GM12878 (cell line): ENCODE data around the gene HTRA3. TPM values are rescaled to one million over a fixed set of nuclear protein-coding genes. Genes with fewer than 3 reads are reported as not detected.

ENCODE experiments used
- ATAC-seq: fragments of 200-7000 bp; cut with Tn5 transposase; 3 replicates; pipeline ENCODE4 v1.9.1; 2020; ENCODE audit warnings: mild to moderate bottlenecking, moderate library complexity
- BruUV-seq: library from RNA; stranded (reverse); fragments of 400-500 nt; replicated peaks from 2 replicates; lab custom pipeline; 2021; lab: Mats Ljungman, UMichigan
- CTCF ChIA-PET: fragments of 300-600 bp; sonication (Branson Sonifier 250); formaldehyde crosslinking; extraction: SDS; loops from one replicate; lab custom pipeline; 2021; ENCODE audit warnings: inconsistent platforms; lab: Yijun Ruan, JAX
- POLR2A ChIA-PET: fragments of 350-600 bp; formaldehyde crosslinking; extraction: SDS; loops from one replicate; lab custom pipeline; 2021; ENCODE audit warnings: inconsistent platforms; lab: Charles Lee
- RAD21 ChIA-PET: fragments of 300-600 bp; sonication (Branson Sonifier 250); formaldehyde crosslinking; loops from one replicate; lab custom pipeline; 2023; ENCODE audit warnings: antibody characterized with exemption; ENCODE audit not compliant: unreplicated experiment; lab: Charles Lee
- SMC1A ChIA-PET: fragments of 300-600 bp; sonication (Branson Sonifier 250); formaldehyde crosslinking; loops from one replicate; lab custom pipeline; 2023; ENCODE audit not compliant: unreplicated experiment, uncharacterized antibody; lab: Charles Lee
- DNase-seq: peaks from one replicate; pipeline ENCODE4 v3.0.0-alpha.2; 2011; ENCODE audit warnings: low read depth, low spot score
- FAIRE-seq: peaks from 3 replicates; lab custom pipeline; 2011; peaks lifted over from hg19 to GRCh38; lab: Jason Lieb, UNC
- H2AFZ ChIP-seq: 2 replicates; pipeline ENCODE4 v1.6.0; 2011; ENCODE audit warnings: low read depth, low read length, control low read depth; ENCODE audit not compliant: control insufficient read depth
- H3K27ac ChIP-seq: 2 replicates; pipeline ENCODE4 v1.5.1; 2011; ENCODE audit warnings: control low read depth; ENCODE audit not compliant: control insufficient read depth, insufficient read depth
- H3K27me3 ChIP-seq, 2 experiments: replicated peaks in 1 of 2; 2 replicates each; pipeline versions ENCODE4 v1.6.0 to v1.6.1; 2011; ENCODE audit warnings: low read length in 1 of 2; ENCODE audit not compliant: control insufficient read depth in 2 of 2, insufficient read depth in 2 of 2
- H3K36me3 ChIP-seq, 2 experiments: 2 replicates each; pipeline ENCODE4 v1.5.1; 2011; ENCODE audit warnings: low read length in 1 of 2; ENCODE audit not compliant: control insufficient read depth in 2 of 2, insufficient read depth in 2 of 2
- H3K4me1 ChIP-seq: 2 replicates; pipeline ENCODE4 v1.6.1; 2011; ENCODE audit warnings: mild to moderate bottlenecking, low read length, moderate library complexity, mixed read lengths; ENCODE audit not compliant: control insufficient read depth, insufficient read depth
- H3K4me2 ChIP-seq: 2 replicates; pipeline ENCODE4 v1.6.0; 2011; ENCODE audit warnings: control low read depth; ENCODE audit not compliant: control insufficient read depth, insufficient read depth
- H3K4me3 ChIP-seq: fragments of 200-600 bp; sonication (generic); 2 replicates; pipeline ENCODE4 v1.5.1; 2016
- H3K79me2 ChIP-seq: 2 replicates; pipeline ENCODE4 v1.6.0; 2011; ENCODE audit warnings: low read length; ENCODE audit not compliant: control insufficient read depth, insufficient read depth
- H3K9ac ChIP-seq: 2 replicates; pipeline ENCODE4 v1.8.0; 2011; ENCODE audit warnings: low read length, control low read depth, mixed read lengths; ENCODE audit not compliant: control insufficient read depth, insufficient read depth
- H3K9me3 ChIP-seq: replicated peaks from 3 replicates; pipeline ENCODE4 v1.5.1; 2011; ENCODE audit warnings: mild to moderate bottlenecking, low read length; ENCODE audit not compliant: control insufficient read depth, insufficient read depth
- H4K20me1 ChIP-seq: 2 replicates; pipeline ENCODE4 v1.6.0; 2011; ENCODE audit not compliant: control insufficient read depth, insufficient read depth
- ATF2 ChIP-seq: IDR thresholded peaks from 2 replicates; pipeline ENCODE4 v1.6.1; 2012; ENCODE audit warnings: low read length, inconsistent platforms
- FOS ChIP-seq: IDR thresholded peaks from 3 replicates; pipeline ENCODE4 v1.6.1; 2011; ENCODE audit warnings: borderline replicate concordance; ENCODE audit not compliant: insufficient read length; ENCODE audit errors: extremely low read depth
- GATAD2B ChIP-seq: fragments of 450-650 bp; conservative IDR thresholded peaks from 2 replicates; pipeline ENCODE4 v1.6.1; 2017; ENCODE audit warnings: low read depth, mild to moderate bottlenecking, moderate library complexity
- IKZF2 ChIP-seq, 2 experiments: fragments of 450-650 bp; IDR thresholded peaks; 2 replicates each; pipeline ENCODE4 v1.6.1; 2017; ENCODE audit warnings: mild to moderate bottlenecking in 2 of 2, moderate library complexity in 2 of 2
- KDM1A ChIP-seq: fragments of 200-600 bp; sonication (generic); IDR thresholded peaks from 2 replicates; pipeline ENCODE4 v1.6.1; 2016; ENCODE audit warnings: borderline replicate concordance
- MEF2A ChIP-seq: IDR thresholded peaks from 2 replicates; pipeline ENCODE4 v1.6.1; 2011; ENCODE audit warnings: low read depth, mild to moderate bottlenecking, low read length, moderate library complexity; ENCODE audit not compliant: insufficient read depth
- MEF2B ChIP-seq: fragments of 450-650 bp; IDR thresholded peaks from 2 replicates; pipeline ENCODE4 v1.6.1; 2018; ENCODE audit warnings: mild to moderate bottlenecking, moderate library complexity; ENCODE audit not compliant: partially characterized antibody, poor library complexity, severe bottlenecking
- MYC ChIP-seq: IDR thresholded peaks from 2 replicates; pipeline ENCODE4 v1.6.1; 2011; ENCODE audit warnings: mild to moderate bottlenecking, low read length, moderate library complexity, inconsistent platforms; ENCODE audit not compliant: insufficient read depth, insufficient replicate concordance, insufficient read length, severe bottlenecking
- NBN ChIP-seq: fragments of 450-650 bp; IDR thresholded peaks from 2 replicates; pipeline ENCODE4 v1.6.1; 2016
- SMC3 ChIP-seq: IDR thresholded peaks from 2 replicates; pipeline ENCODE4 v1.6.1; 2011; ENCODE audit warnings: low read length, improper control_type of control experiment, borderline replicate concordance
- SP1 ChIP-seq: IDR thresholded peaks from one replicate; pipeline ENCODE4 v1.6.1; 2011; ENCODE audit warnings: low read depth, low read length
- ZBED1 ChIP-seq: IDR thresholded peaks from 2 replicates; pipeline ENCODE4 v1.6.1; 2016; ENCODE audit warnings: borderline replicate concordance
- WGBS: methylation state at CpG from one replicate; pipeline ENCODE4 v1.1.6; 2016; ENCODE audit warnings: low lambda C conversion rate; ENCODE audit not compliant: insufficient replicate concordance, insufficient coverage; ENCODE audit errors: missing lambda C conversion rate; 5-methylcytosine and 5-hydroxymethylcytosine counted together
- in situ Hi-C: fragments of 300-500 bp; cut with MboI; formaldehyde crosslinking; loops from 9 replicates; pipeline ENCODE4 v1.14.3; 2018; ENCODE audit warnings: mixed read lengths
- intact Hi-C: fragments of 100-400 bp; cut with micrococcal nuclease; formaldehyde crosslinking; loops from one replicate; pipeline ENCODE4 v1.14.2; 2022; ENCODE audit not compliant: unreplicated experiment
- polyA plus RNA-seq, 11 experiments: library from polyadenylated mRNA; depleted of rRNA in 4 of 11; unstranded in 6 of 11; stranded (reverse) in 5 of 11; fragments of >200 nt; fragmentation: Nextera tagmentation in 4 of 11; fragmentation: Illumina TruSeq in 1 of 11; extraction: Ambion mirVana in 4 of 11; extraction: Trizol in 1 of 11; gene quantifications; 1 replicate in 1 of 11; 2 replicates in 10 of 11; pipeline versions ENCODE4 v1.2.1 to v1.2.3, GENCODE V29; 2011 to 2016; ENCODE audit warnings: inconsistent platforms in 2 of 11, missing spikeins in 2 of 11, low read depth in 1 of 11
- total RNA-seq, 4 experiments: library from RNA; depleted of rRNA in 3 of 4; stranded (reverse); fragments of >200 nt in 3 of 4; fragmentation: Illumina TruSeq in 1 of 4; extraction: Trizol in 1 of 4; gene quantifications; 2 replicates each; pipeline versions ENCODE4 v1.2.1 to v1.2.3, GENCODE V29; 2013 to 2021

The HTRA3 gene
- total and polyA plus RNA-seq, 10 of the 15 experiments (the other 5 are each of a cell fraction or from before 2014, with no cell fraction given) = 0.04 to 1.2 (median 0.08) TPM; not detected in 7

GRCh38 chr4:8331575-8331955 is 62.0 kb downstream of the HTRA3 start:
- in situ Hi-C loops (no loop called here), intact Hi-C loops (no loop called here)
- no peaks in the 10 kb centered on the region for H3K4me1 ChIP-seq
- H3K27ac ChIP-seq = no peak overlapping the region
- SMC1A ChIA-PET = no interaction called here
- no peak for ATAC-seq
- RAD21 ChIA-PET = no interaction called here
- no peaks in the 10 kb centered on the region for H3K79me2 ChIP-seq
- DNase-seq = no peak
- no peaks in the 10 kb centered on the region; the same call in 1 of the 3 replicates for H3K9me3 ChIP-seq
- FAIRE-seq = no peak
- peaks cover 0 to 5% of the 10 kb centered on the region in 2 experiments; a peak in 1 of 4 replicates for H3K27me3 ChIP-seq
- 22% methylated on average over 6 of the region's 6 CpGs for WGBS
- H3K36me3 ChIP-seq = no peaks in the 10 kb centered on the region
- no TSS peak for BruUV-seq
- H4K20me1 ChIP-seq = no peaks in the 10 kb centered on the region
- no peak for TF ChIP-seq GATAD2B
- TF ChIP-seq MEF2A = no peak
- TF ChIP-seq IKZF2 (IDR thresholded peaks at IDR 0.05) = no peak
- no peak for TF ChIP-seq SMC3
- no peak for TF ChIP-seq SP1
- no peak for TF ChIP-seq FOS
- TF ChIP-seq KDM1A = no peak
- TF ChIP-seq ZBED1 = no peak
- no peak for TF ChIP-seq MEF2B
- no peak for TF ChIP-seq MYC
- no peak for TF ChIP-seq ATF2
- TF ChIP-seq NBN = no peak
- H3K4me3 ChIP-seq = no peak overlapping the region
- no peak overlapping the region for H2AFZ ChIP-seq
- H3K4me2 ChIP-seq = no peak overlapping the region
- H3K9ac ChIP-seq = no peak overlapping the region
- POLR2A ChIA-PET = no interaction called here
- CTCF ChIA-PET = no interaction called here
